ENCODE results near the gene PDLIM5. TPM values are rescaled to one million over a fixed set of nuclear protein-coding genes. Genes with fewer than 3 reads are reported as not detected.
"Not testable (repeated sequence)": the region's sequence is repeated elsewhere in the genome, so short reads cannot be mapped to it uniquely, and the experiment has no call there.

The PDLIM5 gene
- total RNA-seq, 2 donors from 2014 or later, result 129 to 168 TPM

GRCh38 chr4:94654714-94655113 is 203.0 kb downstream of the PDLIM5 start:
- no peaks in the 10 kb centered on the region for H3K27me3 ChIP-seq
- H3K4me3 ChIP-seq, result no peak overlapping the region
- H3K4me1 ChIP-seq, result no peaks in the 10 kb centered on the region
- intact Hi-C loops (cut with DNase I), result no loop called here
- H3K27ac ChIP-seq, result no peak overlapping the region
- no peaks in the 10 kb centered on the region for H3K9me3 ChIP-seq
- no peak overlapping the region for H3K9ac ChIP-seq (ENCODE audit: low read depth in 2 of 2, low read length in 2 of 2)
- DNase-seq, result no peak
- no peak for TF ChIP-seq CTCF (IDR thresholded peaks at IDR 0.05)
- peaks cover 8% of the 10 kb centered on the region for H3K36me3 ChIP-seq

GRCh38 chr4:94660614-94661013 is 208.9 kb downstream of the PDLIM5 start:
- Histone ChIP-seq H3K9me3 (no peaks in the 10 kb centered on the region), H3K9ac (ENCODE audit: low read depth in 2 of 2, low read length in 2 of 2) (no peak overlapping the region), H3K4me1 (no peaks in the 10 kb centered on the region), H3K27me3 (no peaks in the 10 kb centered on the region), H3K27ac (no peak overlapping the region), H3K4me3 (no peak overlapping the region), H3K36me3 (peaks cover 8% of the 10 kb centered on the region)
- DNase-seq, result no peak
- no peak for TF ChIP-seq CTCF (IDR thresholded peaks at IDR 0.05)
- intact Hi-C loops (cut with DNase I), result no loop called here

- H3K4me1 ChIP-seq; H3K4me3 ChIP-seq; H3K9ac ChIP-seq (ENCODE audit: low read depth in 2 of 2, low read length in 2 of 2); H3K27ac ChIP-seq; H3K36me3 ChIP-seq; H3K27me3 ChIP-seq; DNase-seq; intact Hi-C loops (cut with DNase I); H3K9me3 ChIP-seq: not testable (repeated sequence)
These were observed 213.3 kb downstream of the PDLIM5 start for GRCh38 chr4:94665021-94665420.

- DNase-seq, result no peak
- H3K9ac ChIP-seq (ENCODE audit: low read depth in 2 of 2, low read length in 2 of 2), result no peak overlapping the region
- H3K27me3 ChIP-seq, result no peaks in the 10 kb centered on the region
- H3K9me3 ChIP-seq, result no peaks in the 10 kb centered on the region
- H3K36me3 ChIP-seq, result no peaks in the 10 kb centered on the region
- no peak for TF ChIP-seq CTCF (IDR thresholded peaks at IDR 0.05)
- intact Hi-C loops (cut with DNase I), result no loop called here
- no peak overlapping the region for H3K4me3 ChIP-seq
- no peak overlapping the region for H3K27ac ChIP-seq
- no peaks in the 10 kb centered on the region for H3K4me1 ChIP-seq
These were observed 214.0 kb downstream of the PDLIM5 start for GRCh38 chr4:94665500-94666404.

- intact Hi-C loops (cut with DNase I), result no loop called here
- H3K4me1 ChIP-seq, result no peaks in the 10 kb centered on the region
These were observed 217.0 kb downstream of the PDLIM5 start for GRCh38 chr4:94668724-94669123.

More at GRCh38 chr4:94668724-94669123, 217.0 kb downstream of the PDLIM5 start:
- H3K9me3 ChIP-seq, result no peaks in the 10 kb centered on the region
- no peak for DNase-seq
- H3K9ac ChIP-seq (ENCODE audit: low read depth in 2 of 2, low read length in 2 of 2), result no peak overlapping the region
- no peaks in the 10 kb centered on the region for H3K27me3 ChIP-seq
- H3K36me3 ChIP-seq, result no peaks in the 10 kb centered on the region
- TF ChIP-seq CTCF (IDR thresholded peaks at IDR 0.05), result no peak
- no peak overlapping the region for H3K27ac ChIP-seq
- no peak overlapping the region for H3K4me3 ChIP-seq

All from colonic mucosa (tissue), 4 donors.